Mesenchymal stem cell (in vitro differentiated cells and primary cell): ENCODE measurements around the gene FAM25G.
A peak's percentile ranks its signal among the peaks of the same experiment; 100 is the strongest.

Experiments used
- DNase-seq: peaks from one replicate; pipeline ENCODE4 v3.0.0-alpha.2; 2013
- H2AFZ ChIP-seq: one replicate; pipeline ENCODE4 v1.6.1; 2013; ENCODE audit warnings: low read depth, mild to moderate bottlenecking, control low read depth, inconsistent platforms, low read length, moderate library complexity
- H2AK5ac ChIP-seq: 2 replicates; pipeline ENCODE4 v1.6.1; 2013; ENCODE audit warnings: low read length, moderate library complexity, mild to moderate bottlenecking, inconsistent platforms; ENCODE audit not compliant: severe bottlenecking
- H2BK120ac ChIP-seq: one replicate; pipeline ENCODE4 v1.6.1; 2013; ENCODE audit warnings: low read depth, mild to moderate bottlenecking, inconsistent platforms, low read length, moderate library complexity
- H2BK12ac ChIP-seq, 2 experiments: one replicate each; pipeline ENCODE4 v1.6.1; 2013; ENCODE audit warnings: inconsistent platforms in 2 of 2, low read length in 2 of 2, mild to moderate bottlenecking in 2 of 2, moderate library complexity in 2 of 2, control low read depth in 1 of 2
- H2BK15ac ChIP-seq: one replicate; pipeline ENCODE4 v1.6.1; 2013; ENCODE audit warnings: mild to moderate bottlenecking, low read depth, inconsistent platforms; ENCODE audit not compliant: poor library complexity, severe bottlenecking
- H2BK5ac ChIP-seq: 2 replicates; pipeline ENCODE4 v1.6.1; 2013; ENCODE audit warnings: low read depth, mild to moderate bottlenecking, low read length, control low read depth, inconsistent platforms; ENCODE audit not compliant: poor library complexity, severe bottlenecking
- H3K14ac ChIP-seq, 2 experiments: one replicate each; pipeline ENCODE4 v1.6.1; 2013; ENCODE audit warnings: inconsistent platforms in 2 of 2, low read length in 2 of 2, control low read depth in 1 of 2, mild to moderate bottlenecking in 1 of 2, moderate library complexity in 1 of 2
- H3K18ac ChIP-seq, 2 experiments: one replicate each; pipeline ENCODE4 v1.6.1; 2013; ENCODE audit warnings: inconsistent platforms in 2 of 2, low read length in 2 of 2, control low read depth in 1 of 2, low read depth in 1 of 2, mild to moderate bottlenecking in 1 of 2
- H3K23ac ChIP-seq, 2 experiments: one replicate each; pipeline ENCODE4 v1.6.1; 2013; ENCODE audit warnings: inconsistent platforms in 2 of 2, low read length in 2 of 2, mild to moderate bottlenecking in 2 of 2, moderate library complexity in 2 of 2, control low read depth in 1 of 2
- H3K27ac ChIP-seq: 2 replicates; pipeline ENCODE4 v1.5.1; 2013; ENCODE audit warnings: mild to moderate bottlenecking, moderate library complexity, low read length, control low read depth, inconsistent platforms; ENCODE audit not compliant: poor library complexity, severe bottlenecking
- H3K27me3 ChIP-seq, 2 experiments: 2 replicates each; pipeline versions ENCODE4 v1.6.1 to v1.7.0; 2013; ENCODE audit warnings: low read length in 2 of 2, mild to moderate bottlenecking in 2 of 2, moderate library complexity in 2 of 2, control low read depth in 1 of 2, inconsistent platforms in 1 of 2; ENCODE audit not compliant: control insufficient read depth in 1 of 2, insufficient read depth in 1 of 2
- H3K36me3 ChIP-seq, 2 experiments: 2 replicates each; pipeline versions ENCODE4 v1.6.1 to v1.7.0; 2013; ENCODE audit warnings: low read length in 2 of 2, control low read depth in 1 of 2, inconsistent platforms in 1 of 2, low read depth in 1 of 2, mild to moderate bottlenecking in 1 of 2; ENCODE audit not compliant: insufficient read depth in 2 of 2, control insufficient read depth in 1 of 2
- H3K4ac ChIP-seq, 2 experiments: one replicate each; pipeline ENCODE4 v1.6.1; 2013; ENCODE audit warnings: inconsistent platforms in 2 of 2, low read length in 2 of 2, mild to moderate bottlenecking in 2 of 2, moderate library complexity in 2 of 2, control low read depth in 1 of 2, low read depth in 1 of 2
- H3K4me1 ChIP-seq: 2 replicates; pipeline ENCODE4 v1.6.1; 2013; ENCODE audit warnings: low read depth, low read length, control low read depth; ENCODE audit not compliant: control insufficient read depth, insufficient read depth
- H3K4me2 ChIP-seq: 2 replicates; pipeline ENCODE4 v1.6.1; 2013; ENCODE audit warnings: low read length, mild to moderate bottlenecking, inconsistent platforms; ENCODE audit not compliant: poor library complexity, severe bottlenecking
- H3K4me3 ChIP-seq, 2 experiments: 2 replicates each; pipeline versions ENCODE4 v1.5.1 to v1.7.0; 2013; ENCODE audit warnings: low read length in 2 of 2, mild to moderate bottlenecking in 2 of 2, control low read depth in 1 of 2, low read depth in 1 of 2; ENCODE audit not compliant: insufficient read depth in 1 of 2
- H3K79me1 ChIP-seq: replicated peaks from 2 replicates; pipeline ENCODE4 v1.6.1; 2013; ENCODE audit warnings: mild to moderate bottlenecking, control low read depth, low read length, inconsistent platforms; ENCODE audit not compliant: poor library complexity, severe bottlenecking
- H3K9ac ChIP-seq: 2 replicates; pipeline ENCODE4 v1.7.0; 2013; ENCODE audit warnings: mild to moderate bottlenecking, low read length, moderate library complexity
- H3K9me3 ChIP-seq: 2 replicates; pipeline ENCODE4 v1.7.0; 2013; ENCODE audit warnings: mild to moderate bottlenecking, low read length; ENCODE audit not compliant: control insufficient read depth
- H4K8ac ChIP-seq: one replicate; pipeline ENCODE4 v1.6.1; 2013; ENCODE audit warnings: inconsistent platforms, mild to moderate bottlenecking, low read length, moderate library complexity
- H4K91ac ChIP-seq: one replicate; pipeline ENCODE4 v1.6.1; 2013; ENCODE audit warnings: mild to moderate bottlenecking, low read length, inconsistent platforms
- WGBS: methylation state at CpG from one replicate; pipeline ENCODE4 v1.1.7; 2013; ENCODE audit warnings: mixed read lengths; 5-methylcytosine and 5-hydroxymethylcytosine counted together

The FAM25G gene

DNA sequence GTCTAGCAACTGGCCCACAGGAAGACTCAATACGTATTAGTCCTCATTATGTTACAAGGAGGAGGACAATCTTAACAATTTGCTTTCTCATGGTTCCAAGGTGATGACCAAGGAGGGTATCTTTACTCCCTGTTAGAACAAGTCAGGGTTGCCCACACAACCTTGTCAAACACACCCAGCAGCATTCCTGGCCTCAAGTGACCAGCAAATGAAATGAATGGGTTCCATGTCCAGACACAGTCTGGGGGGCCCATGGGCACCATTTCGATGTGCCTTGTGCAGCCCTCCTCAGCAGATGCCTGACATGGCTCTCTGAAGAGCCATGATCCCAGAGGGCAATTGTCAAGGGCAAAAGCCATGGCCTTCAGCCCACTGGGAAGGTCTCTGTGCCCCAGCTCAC lies 48.4 kb downstream of the FAM25G start:
- H2BK5ac ChIP-seq, result no peak overlapping the region
- no peak overlapping the region for H2BK120ac ChIP-seq
- no peak overlapping the region for H3K18ac ChIP-seq
- H3K4me1 ChIP-seq, result no peaks in the 10 kb centered on the region
- no peak overlapping the region for H3K4me2 ChIP-seq
- H2BK15ac ChIP-seq, result no peak overlapping the region
- no peak overlapping the region for H4K8ac ChIP-seq
- H3K27me3 ChIP-seq, result peaks cover 17 to 31% of the 10 kb centered on the region in 2 experiments
- no peak overlapping the region for H4K91ac ChIP-seq
- DNase-seq, result no peak
- no peak overlapping the region for H2AK5ac ChIP-seq
- H3K23ac ChIP-seq, result no peak overlapping the region
- no peak overlapping the region for H3K9ac ChIP-seq
- H3K14ac ChIP-seq, result no peak overlapping the region
- peaks cover 26% of the 10 kb centered on the region for H3K9me3 ChIP-seq
- H2BK12ac ChIP-seq, result no peak overlapping the region
- no peak overlapping the region for H3K4me3 ChIP-seq
- no peak overlapping the region for H3K27ac ChIP-seq
- H3K79me1 ChIP-seq, result no peaks in the 10 kb centered on the region
- no peaks in the 10 kb centered on the region for H3K36me3 ChIP-seq
- H2AFZ ChIP-seq, result no peak overlapping the region
- H3K4ac ChIP-seq, result no peak overlapping the region
- whole genome bisulfite sequencing, result 69% methylated on average over 2 of the region's 2 CpGs

DNA sequence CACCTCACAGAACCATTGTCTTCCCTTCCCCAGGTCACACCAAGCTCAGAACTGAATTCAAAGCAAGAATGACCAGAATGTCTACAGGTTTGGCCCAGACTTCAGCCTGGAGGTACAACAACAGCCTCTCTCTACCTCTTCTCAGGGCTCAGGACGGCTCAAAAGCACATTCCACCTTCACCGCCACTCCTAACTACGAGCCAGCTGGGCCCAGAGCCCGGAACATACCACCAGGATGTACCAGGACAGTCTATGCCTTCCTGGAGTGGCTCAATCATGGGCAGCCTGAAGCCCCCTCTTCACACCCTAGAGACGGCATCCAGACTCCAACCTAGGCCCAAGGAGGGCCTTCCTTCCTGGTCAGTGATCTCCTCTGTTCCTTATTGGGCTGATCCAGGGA lies 49.1 kb downstream of the FAM25G start:
- H3K27me3 ChIP-seq, result peaks cover 17 to 29% of the 10 kb centered on the region in 2 experiments
- H3K4me1 ChIP-seq, result no peaks in the 10 kb centered on the region
- no peak overlapping the region for H3K14ac ChIP-seq
- H2AFZ ChIP-seq, result no peak overlapping the region
- no peak overlapping the region for H2BK5ac ChIP-seq
- H3K4me2 ChIP-seq, result no peak overlapping the region
- H3K79me1 ChIP-seq, result no peaks in the 10 kb centered on the region
- H2BK15ac ChIP-seq, result no peak overlapping the region
- H3K27ac ChIP-seq, result no peak overlapping the region
- peak overlapping the region in 1 of 2 experiments; percentile 11 for H3K4me3 ChIP-seq
- H4K91ac ChIP-seq, result no peak overlapping the region
- no peaks in the 10 kb centered on the region for H3K36me3 ChIP-seq
- H3K23ac ChIP-seq, result no peak overlapping the region
- no peak overlapping the region for H3K9ac ChIP-seq
- no peak overlapping the region for H2BK120ac ChIP-seq
- 85% methylated on average over 5 of the region's 5 CpGs for WGBS
- no peak overlapping the region for H4K8ac ChIP-seq
- H2AK5ac ChIP-seq, result no peak overlapping the region
- H3K9me3 ChIP-seq, result peaks cover 26% of the 10 kb centered on the region
- H3K4ac ChIP-seq, result no peak overlapping the region
- no peak for DNase-seq
- H2BK12ac ChIP-seq, result no peak overlapping the region
- no peak overlapping the region for H3K18ac ChIP-seq

DNA sequence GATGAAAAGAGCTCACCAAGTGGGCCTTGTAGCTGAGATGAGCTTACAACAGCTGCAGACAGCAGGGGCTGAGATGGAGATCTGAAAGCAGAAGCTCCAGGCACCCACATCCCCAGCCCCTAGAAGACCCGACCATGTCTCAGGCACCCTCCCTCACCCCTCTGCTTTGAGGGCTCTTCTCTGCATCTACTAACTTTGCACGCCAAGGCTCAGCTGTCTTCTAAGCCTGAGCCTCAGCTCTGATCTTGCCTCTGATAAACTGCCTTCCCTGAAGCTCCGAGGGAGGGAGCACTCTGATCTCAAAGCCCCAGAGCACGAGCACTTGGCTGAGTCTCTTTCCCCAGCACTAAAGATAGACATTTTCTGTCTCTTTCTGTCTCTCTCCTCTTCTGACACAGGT lies 49.6 kb downstream of the FAM25G start:
- H2BK5ac ChIP-seq, result no peak overlapping the region
- H2BK15ac ChIP-seq, result no peak overlapping the region
- 67% methylated on average over 4 of the region's 4 CpGs for WGBS
- H4K8ac ChIP-seq, result no peak overlapping the region
- no peak overlapping the region for H3K9ac ChIP-seq
- no peak overlapping the region for H3K23ac ChIP-seq
- H3K18ac ChIP-seq, result no peak overlapping the region
- no peaks in the 10 kb centered on the region for H3K36me3 ChIP-seq
- no peak overlapping the region for H3K4me2 ChIP-seq
- H4K91ac ChIP-seq, result no peak overlapping the region
- H3K4ac ChIP-seq, result no peak overlapping the region
- peaks cover 26% of the 10 kb centered on the region for H3K9me3 ChIP-seq
- no peak overlapping the region for H2AK5ac ChIP-seq
- H3K79me1 ChIP-seq, result no peaks in the 10 kb centered on the region
- H3K27me3 ChIP-seq, result peaks cover 17 to 29% of the 10 kb centered on the region in 2 experiments
- H2BK12ac ChIP-seq, result no peak overlapping the region
- no peak overlapping the region for H3K14ac ChIP-seq
- no peaks in the 10 kb centered on the region for H3K4me1 ChIP-seq
- no peak overlapping the region for H2BK120ac ChIP-seq
- H3K27ac ChIP-seq, result no peak overlapping the region
- DNase-seq, result no peak
- no peak overlapping the region for H3K4me3 ChIP-seq
- no peak overlapping the region for H2AFZ ChIP-seq

DNA sequence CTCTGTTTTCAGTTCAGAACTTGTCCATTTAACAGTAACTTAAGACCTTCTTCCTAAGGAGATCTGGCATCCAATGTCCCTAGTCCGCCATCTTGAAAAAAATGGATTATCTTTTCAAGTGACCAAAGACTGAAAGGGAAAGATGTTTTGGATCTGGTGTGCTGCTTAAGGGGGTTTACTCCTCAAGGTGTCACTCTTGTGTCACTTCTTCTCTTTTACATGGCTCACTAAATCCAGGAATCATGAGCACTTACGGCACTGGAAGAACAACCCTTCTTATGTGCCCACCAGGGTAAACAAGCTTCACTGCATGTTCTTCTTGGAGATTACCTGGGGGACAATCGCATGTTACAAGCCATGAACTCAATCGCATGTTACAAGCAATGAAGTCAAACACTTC lies 51.3 kb downstream of the FAM25G start:
- no peak overlapping the region for H2BK5ac ChIP-seq
- H3K9me3 ChIP-seq, result peaks cover 12% of the 10 kb centered on the region
- H3K4me3 ChIP-seq, result no peak overlapping the region
- no peak overlapping the region for H4K91ac ChIP-seq
- no peak overlapping the region for H2BK120ac ChIP-seq
- peaks cover 17 to 38% of the 10 kb centered on the region in 2 experiments for H3K27me3 ChIP-seq
- H2BK15ac ChIP-seq, result no peak overlapping the region
- H3K4ac ChIP-seq, result no peak overlapping the region
- H3K36me3 ChIP-seq, result no peaks in the 10 kb centered on the region
- H3K27ac ChIP-seq, result no peak overlapping the region
- H3K4me2 ChIP-seq, result no peak overlapping the region
- no peak overlapping the region for H4K8ac ChIP-seq
- H3K18ac ChIP-seq, result no peak overlapping the region
- no peak for DNase-seq
- no peak overlapping the region for H2BK12ac ChIP-seq
- 91% methylated on average over 4 of the region's 4 CpGs for WGBS
- no peak overlapping the region for H2AFZ ChIP-seq
- no peak overlapping the region for H3K14ac ChIP-seq
- no peak overlapping the region for H2AK5ac ChIP-seq
- no peak overlapping the region for H3K23ac ChIP-seq
- no peak overlapping the region for H3K9ac ChIP-seq
- no peaks in the 10 kb centered on the region for H3K79me1 ChIP-seq
- H3K4me1 ChIP-seq, result no peaks in the 10 kb centered on the region
